HG03342 (cell line): ENCODE data around the gene TEX48.

Experiments
- ATAC-seq: cut with Tn5 transposase; IDR thresholded peaks from one replicate; pipeline ENCODE4 v1.9.1; 2021; ENCODE audit warnings: mild to moderate bottlenecking, moderate library complexity; ENCODE audit not compliant: unreplicated experiment

TEX48 gene

DNA sequence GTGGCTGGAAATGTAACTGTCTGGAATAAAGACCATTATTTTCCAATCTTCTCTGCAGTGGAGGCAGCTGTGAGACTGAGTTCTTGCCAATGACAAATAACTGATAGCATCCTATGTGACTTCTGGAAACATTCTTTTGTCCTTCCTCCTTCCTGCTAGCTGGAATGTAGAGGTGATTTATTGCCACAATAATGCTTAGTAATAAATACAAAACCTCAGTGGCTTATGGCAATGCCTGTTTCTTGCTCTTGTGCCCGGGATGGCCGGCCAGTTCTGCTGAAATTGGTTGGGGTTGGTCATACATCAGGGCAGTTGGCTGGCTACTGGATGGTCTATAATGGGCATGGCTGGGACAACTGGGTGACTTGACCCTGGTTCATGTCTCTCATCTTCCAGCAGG, 12.2 kb upstream of the TEX48 start:
- ATAC-seq: no peak

DNA sequence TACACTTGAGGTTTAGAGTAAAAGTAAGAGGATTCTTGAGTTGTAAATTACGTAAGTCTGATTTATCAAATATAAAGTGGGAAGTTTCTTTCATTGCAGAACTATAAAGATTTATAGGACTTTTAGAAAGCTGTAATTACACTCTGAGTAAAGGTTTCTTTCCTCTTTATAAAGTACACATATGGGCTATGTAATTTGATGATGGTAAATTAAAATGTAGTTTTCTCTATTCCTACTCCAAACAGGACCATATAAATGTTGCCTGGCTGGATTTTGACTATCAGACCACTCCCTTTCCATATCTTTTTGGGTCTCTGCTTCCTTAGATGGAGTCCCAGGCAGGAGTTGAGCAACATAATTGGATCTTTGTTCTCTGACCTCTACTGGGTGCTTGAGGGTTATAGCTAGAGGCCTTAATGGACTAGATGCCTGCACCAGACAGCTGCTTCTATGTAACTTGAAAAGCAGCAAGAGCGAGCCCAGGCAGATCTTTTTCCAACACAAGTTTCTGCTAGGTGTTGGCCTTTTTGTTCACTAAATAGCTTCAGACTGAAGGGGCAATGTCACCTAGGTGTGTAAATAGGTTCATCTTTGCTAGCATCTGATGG, 11.4 kb upstream of the TEX48 start:
- ATAC-seq: no peak

DNA sequence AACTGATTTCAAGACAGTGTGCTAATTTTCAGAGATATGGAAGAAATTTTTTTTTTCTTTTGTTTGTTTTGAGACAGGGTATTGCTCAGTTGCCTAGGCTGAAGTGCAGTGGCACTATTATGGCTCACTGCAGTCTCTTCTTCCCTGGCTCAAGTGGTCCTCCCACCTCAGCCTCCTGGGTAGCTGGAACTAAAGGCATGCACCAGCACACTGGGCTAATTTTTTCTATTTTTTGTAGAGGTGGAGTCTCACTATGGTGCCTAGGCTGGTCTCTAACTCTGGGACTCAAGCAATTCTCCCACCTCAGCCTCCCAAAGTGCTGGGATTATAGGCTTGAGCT, 9.9 kb upstream of the TEX48 start:
- no peak for ATAC-seq

DNA sequence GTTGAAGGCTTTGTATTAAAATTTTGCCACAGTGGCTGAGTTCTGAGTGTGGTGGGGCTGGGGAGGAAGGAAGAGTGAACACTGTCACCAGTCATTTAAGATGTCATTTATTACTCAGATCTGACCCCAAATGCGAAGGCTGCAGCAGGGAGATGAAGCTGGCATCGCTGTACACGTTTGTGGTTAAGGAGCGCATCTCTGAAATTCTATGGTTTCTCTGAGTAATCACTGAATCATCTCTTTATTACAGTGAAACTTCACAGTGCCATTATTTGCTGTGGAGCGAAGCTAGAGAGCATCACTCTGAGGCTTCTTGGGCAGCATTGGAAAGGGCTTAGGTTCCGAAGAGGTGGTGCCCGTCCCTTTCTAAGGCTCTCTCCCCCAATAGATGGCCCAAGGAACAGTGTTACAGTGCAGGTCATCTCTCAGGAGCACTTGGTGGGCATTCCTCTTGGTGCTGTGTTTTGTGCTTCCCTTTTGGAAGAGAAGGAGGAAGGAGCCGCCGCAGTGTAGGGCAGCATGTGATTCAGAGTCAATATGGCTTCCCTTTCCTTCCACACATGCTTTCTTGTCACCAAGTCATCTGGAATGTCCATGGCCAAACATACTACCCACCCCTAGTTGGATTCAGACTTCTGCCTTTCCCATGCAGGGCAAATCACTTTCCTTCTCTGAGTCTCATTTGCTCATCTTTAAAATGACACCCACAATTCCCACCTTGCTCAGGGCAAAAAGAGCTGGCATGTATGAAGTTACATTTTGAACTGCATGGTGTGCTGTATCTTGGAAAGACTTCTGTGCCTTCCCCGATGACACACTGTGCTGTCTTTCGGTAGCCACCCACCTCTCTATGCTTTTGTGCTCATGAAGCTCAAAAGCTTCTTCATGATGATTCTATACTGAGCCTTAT, 9.3 kb upstream of the TEX48 start:
- ATAC-seq: peak; percentile 42

DNA sequence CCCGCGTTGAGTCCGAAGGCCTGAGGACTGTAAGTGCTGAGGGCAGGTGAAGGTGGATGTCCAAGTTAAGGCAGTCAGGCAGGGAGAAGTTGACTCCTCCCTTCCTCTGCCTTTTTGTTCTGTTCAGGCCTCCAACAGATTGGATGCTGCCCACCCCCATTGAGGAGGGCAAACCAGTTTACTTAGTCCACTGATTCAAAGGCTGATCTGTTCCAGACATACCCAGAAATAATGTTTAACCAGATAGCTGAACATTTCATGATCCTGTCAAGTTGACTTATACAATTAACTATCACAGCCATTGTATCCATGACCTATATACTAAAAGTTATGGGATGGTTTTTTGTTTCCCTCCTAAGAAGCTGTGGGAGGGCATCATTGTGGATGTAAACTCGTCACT, 8.3 kb upstream of the TEX48 start:
- no peak for ATAC-seq

DNA sequence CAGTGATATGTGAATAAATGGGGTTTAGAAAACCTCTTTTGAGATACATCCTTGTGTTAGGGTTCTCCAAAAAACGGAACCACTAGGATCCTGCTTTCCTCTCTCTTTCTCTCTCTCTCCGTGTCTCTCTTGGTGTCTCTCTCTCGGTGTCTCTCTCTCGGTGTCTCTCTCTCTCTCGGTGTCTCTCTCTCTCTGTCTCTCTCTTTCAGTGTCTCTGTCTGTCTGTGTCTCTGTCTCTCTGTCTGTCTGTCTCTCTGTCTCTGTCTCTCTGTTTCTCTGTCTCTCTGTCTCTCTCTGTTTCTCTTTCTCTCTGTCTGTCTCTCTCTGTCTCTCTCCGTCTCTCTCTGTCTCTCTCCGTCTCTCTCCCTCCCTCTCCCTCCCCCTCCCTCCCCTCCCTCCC, 7.8 kb upstream of the TEX48 start:
- ATAC-seq: no peak

DNA sequence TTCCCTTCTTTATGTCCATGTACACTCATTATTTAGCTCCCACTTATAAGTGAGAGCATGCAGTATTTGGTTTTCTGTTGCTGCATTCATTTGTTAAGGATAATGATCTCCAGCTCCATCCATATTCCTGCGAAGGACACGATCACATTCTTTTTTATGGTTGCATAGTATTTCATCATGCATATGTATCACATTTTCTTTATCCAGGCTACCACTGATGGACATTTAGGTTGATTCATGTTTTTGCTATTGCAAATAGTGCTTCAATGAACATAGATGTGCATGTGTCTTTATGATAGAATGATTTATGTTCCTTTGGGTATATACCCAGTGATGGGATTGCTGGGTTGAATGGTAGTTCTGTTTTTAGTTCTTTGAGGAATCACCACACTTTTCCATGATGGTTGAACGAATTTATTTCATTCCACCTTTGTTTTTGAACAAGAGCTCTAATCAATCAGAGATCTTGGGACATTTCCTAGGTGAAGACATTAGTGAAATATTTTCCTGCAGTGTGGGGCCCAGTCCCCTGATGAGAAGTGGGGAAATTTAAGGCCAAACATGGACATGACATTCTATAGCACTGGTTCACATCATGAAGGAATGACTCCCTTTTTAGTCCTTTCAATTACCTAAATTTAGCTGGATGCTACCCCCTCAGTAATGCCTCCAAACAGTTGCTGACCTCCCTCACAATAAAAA, 7.1 kb upstream of the TEX48 start:
- ATAC-seq: no peak

DNA sequence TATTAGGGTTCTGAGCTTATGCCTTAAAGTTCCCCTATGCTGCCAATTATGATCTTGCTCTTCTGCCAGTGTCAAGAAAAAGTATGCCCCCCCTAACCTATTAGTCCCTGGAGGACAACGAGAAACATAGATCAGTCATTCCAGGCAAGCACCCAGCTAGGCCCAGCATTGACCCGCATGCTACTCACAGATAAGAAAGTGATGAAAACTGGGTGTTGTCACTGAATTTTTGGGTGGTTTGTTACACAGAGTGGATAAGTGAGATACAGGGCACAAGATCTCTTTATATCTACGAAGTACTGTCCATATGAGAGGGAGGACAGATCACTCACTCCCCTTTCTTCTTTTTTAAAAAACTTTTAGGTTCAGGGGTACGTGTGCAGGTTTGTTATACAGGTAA, 6.4 kb upstream of the TEX48 start:
- ATAC-seq: no peak

DNA sequence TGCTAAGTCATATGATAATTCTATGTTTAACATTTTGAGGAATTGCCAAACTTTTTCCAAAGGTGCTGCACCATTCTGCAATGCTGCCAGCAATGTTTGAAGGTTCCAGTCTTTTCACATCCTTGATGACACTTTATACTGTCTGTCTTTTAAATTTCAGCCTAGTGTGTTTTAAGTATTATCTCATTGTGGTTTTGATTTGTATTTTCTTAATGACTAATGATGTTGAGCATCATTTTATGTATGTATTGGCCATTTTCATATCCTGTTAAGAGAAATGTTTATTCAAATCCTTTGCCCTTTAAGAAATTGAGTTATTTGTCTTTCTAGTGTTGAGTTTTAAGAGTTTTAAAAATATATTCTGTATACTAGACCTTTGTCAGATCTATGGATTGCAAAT, 5.0 kb upstream of the TEX48 start:
- ATAC-seq: no peak

DNA sequence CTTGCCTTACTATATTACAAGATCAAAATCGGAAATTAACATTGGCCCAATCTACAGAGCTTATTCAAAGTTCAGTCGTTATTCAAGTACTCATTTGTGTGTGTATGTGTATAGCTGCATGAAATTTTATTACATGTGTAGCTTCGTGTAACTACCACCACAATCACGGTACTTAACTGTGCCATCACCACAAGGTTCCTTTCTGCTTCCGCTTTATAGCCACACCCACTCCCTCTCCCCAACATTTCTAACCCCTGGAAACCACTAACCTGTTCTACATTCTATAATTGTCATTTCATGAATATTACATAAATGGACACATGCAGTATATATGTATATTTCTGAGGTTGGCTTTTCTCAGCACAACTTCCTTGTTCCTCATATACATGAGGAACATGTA, 4.0 kb upstream of the TEX48 start:
- ATAC-seq: no peak

DNA sequence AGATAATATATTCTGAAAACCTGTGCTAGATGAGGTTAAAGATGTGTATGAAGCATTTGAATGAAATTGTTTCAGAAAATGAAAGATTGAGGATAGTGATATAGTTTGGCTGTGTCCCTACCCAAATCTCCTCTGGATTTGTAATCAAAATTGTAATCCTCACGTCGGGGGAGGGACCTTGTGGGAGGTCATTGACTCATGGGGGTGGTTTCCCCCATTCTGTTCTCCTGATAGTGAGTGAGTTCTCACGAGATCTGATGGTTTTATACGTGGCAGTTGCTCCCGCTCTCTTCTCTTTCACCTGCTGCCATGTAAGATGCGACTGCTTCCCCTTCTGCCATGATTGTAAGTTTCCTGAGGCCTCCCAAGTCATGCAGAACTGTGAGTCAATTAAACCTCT, 2.0 kb upstream of the TEX48 start:
- no peak for ATAC-seq

DNA sequence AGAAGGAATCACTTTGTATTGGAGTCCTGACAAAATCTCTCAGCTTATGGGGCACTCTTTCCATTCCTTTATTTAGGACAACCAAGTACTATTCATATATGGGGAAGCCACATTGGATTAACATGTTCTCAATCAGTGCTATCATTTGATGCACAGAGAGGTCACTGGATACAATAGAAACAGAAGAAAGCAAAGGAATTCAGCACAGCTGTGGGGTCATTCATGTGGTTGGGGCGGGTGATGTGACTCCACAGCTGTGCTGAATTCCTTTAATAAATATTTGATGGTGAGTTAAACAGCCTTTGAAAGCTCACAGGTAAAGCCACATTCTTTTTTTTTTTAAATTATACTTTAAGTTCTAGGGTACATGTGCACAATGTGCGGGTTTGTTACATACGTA, 854 bp upstream of the TEX48 start:
- no peak for ATAC-seq

DNA sequence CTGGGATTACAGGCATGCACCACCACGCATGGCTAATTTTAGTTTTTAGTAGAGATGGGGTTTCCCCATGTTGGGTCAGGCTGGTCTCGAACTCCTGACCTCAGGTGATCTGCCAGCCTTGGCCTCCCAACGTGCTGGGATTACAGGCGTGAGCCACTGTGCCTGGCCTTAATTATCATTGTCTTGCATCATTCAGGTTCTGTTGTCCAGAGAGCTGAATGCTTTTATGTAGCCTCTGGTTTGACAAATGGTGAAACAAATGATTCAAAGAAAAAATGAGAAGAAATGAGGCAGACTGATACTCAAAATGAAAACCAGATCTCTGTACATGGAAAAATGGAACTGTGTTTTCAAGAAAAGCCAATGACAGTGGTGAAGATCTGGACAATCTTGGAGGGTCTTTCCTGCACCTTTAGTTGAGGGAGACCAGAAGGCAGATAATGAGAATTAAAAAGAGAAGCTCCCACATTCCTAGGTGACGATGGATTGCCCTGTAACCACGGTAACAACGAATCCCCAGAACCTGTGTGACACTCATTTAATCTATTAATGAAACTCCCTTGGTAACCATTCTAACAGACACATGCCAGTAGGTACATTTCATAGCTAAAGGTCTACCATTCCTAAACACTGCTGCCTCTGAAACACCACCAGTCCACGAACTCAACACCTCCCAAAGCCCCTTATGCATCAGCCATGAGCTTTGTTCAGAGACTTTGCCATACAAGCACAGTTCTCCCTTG, 1.6 kb downstream of the TEX48 start:
- no peak for ATAC-seq

DNA sequence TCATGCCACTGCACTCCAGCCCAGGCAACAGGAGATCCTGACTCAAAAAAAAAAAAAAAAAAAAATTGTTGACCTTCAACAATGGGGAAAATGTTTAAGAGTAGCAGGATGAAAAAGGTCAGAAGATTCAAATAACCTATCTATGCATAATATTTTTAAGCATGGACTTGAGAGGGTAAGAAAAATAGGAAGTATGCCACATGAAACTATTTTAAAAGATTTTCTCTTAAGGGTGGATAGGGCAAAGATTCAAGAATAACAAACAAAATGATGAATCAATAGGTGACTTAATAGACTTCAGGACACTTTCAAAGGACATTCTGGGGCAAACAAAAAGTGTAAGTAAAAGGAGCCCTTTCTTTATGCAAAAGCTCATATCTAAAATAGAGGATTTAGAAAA, 3.2 kb downstream of the TEX48 start:
- ATAC-seq: no peak

DNA sequence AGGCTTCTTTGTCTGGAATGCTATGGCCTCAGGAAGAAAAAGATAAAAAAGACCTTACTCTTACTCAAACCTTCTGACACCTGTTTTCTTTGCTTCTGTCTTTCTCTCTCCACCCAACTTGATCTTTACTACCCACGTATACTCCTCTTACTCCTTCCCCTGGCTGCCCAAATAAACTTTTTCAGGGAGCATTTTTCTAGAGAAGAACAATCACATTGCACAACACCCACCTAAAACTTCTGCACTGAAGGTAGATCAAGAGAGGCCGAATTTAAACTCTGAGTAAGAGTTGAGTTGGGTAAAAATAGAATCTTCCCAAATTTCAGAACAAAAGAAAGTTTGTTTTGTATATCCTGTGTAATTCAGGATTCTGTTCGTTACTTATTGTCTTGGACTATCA, 3.9 kb downstream of the TEX48 start:
- no peak for ATAC-seq

DNA sequence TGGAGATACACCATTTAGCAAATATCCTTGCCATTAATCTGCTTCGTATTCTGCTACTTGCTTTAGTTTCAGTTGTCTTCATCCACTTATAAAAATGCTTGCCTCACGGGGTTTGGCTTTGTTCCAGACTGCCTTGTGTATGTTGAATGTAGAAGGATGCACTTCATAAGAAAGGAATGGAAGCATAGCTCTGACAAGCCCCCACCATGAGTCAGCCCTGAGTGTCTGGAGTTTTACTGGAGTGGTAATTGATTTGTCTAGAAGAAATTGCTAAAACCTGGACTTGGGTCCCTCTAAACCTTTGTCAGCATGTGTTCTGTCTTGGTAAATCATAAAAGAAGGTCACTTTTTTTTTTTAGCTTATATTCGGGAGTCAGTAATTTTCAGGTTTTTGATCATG, 4.6 kb downstream of the TEX48 start:
- no peak for ATAC-seq

DNA sequence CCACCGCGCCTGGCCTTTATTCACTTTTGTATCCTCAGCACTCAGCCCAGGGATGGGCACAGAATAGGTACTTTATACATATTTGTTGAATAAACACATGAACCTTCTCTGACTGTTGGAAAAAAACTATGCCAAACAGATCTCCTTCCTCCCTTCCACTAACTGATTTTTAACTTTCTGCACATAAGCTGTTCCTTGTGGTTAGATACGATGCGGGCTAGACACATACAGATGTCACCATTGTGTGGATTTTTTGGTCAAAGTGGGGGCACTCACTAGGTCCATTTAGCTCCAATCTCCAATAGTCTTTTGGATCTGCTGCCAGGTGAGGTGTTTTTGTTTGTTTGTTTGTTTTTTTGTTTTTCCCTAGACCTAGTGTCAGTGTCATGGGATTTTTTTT, 5.1 kb downstream of the TEX48 start:
- no peak for ATAC-seq

DNA sequence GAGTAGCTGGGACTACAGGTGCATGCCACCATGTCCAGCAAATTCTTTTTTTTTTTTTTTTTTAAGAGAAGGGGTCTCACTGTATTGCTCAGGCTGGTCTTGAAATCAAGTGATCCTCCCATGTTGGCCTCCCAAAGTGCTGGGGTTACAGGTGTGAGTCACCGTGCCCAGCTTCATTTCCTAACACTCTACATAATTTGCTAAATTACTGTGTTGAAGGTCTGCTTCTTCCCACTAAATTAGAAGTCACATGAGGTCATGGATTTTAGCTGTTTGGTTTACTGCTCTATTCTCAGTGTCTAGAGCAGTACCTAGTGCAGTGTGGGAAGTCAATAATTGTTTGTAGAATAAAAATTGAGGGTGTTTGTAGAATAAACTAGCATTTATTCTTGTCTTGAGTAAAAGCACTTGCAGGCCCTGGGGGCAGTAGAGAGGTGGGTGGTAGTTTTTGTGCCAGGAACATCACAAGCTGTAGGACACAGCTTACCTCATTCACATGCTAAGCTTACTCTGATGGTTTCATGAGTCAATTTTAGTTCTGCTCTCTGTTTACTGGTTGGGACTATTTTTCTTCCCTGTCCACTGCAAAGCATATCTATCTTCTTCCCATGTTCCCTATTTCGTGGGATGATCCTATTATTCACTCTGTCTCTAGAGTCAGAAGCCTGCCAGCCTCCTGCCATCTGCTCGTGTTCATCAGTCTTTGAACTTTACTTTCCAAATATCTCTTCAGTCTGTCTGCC, 7.0 kb downstream of the TEX48 start:
- no peak for ATAC-seq

DNA sequence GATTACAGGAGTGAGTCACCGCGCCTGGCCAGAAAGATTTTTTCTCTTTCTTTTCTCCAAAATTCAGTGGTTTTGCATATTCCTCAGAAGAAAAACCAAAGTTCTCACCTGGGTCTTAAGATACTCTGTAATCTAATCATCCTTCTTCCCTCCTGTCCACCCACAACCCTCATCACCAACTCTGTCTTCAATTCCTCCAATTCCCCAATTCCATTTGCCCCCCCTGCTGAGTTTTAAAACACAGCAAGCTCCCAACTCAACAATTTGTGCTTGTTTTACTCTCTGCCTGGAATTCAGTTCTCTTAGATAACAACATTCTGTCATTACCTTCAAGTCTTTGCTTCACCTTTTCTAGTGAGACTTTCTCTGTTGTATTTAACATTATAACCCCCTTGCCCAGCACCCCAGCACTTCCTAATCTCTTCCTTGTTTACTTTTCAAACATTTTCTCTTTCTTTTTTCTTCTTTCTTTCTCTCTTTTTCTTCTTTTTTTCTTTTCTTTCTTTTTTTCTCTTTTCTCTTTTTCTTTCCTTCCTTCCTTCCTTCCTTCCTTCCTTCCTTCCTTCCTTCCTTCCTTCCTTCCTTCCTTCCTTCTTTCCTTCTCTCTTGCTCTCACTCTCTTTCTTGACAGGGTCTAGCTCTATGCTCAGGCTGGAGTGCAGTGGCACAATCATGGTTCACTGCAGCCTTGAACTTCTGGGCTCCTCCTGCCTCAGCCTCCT, 7.8 kb downstream of the TEX48 start:
- ATAC-seq: no peak

DNA sequence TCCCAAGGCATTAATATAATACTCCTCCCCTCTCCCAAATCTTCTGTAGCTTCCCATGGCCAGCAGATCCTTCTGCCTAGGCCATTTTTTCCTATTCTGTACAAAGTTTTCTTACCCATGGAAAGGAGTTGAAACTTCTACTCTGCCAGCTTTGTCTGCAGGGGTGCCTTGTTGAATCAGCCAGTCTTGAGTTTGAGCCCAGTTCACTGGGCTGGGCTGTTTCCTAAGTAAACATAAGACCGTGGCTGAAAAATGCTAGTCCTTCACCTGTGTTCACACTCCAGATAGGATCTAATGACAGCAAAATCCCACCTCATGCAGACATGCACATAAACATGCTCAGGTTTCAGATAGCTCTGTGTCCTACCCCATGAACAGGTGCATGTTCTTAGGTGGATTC, 10.4 kb downstream of the TEX48 start:
- no peak for ATAC-seq
